Measurements from ENCODE around the gene IL23R. TPM values are rescaled to one million over a fixed set of nuclear protein-coding genes. Genes with fewer than 3 reads are reported as not detected.

The IL23R gene
- total RNA-seq, 2 experiments from 2014 or later, result 0.23 TPM; not detected in 1

DNA sequence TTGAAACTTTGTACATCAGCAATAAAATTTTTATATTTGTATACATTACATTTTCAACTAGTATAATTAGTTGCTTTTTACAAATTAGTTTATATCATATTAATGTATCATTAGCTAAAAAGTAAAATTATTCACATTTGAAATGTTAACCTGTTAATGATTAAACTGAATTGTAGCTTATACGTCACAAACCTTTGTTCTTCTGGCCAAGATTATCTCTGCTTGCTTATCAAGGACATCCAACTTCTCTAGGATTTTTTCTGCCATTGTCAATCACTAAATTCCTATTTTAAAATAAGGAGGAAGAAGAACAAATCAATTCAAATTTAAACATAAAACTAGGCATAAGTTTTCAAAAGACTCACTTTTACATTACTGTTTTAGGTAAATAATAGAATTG is 39.3 kb upstream of the IL23R start:
- Histone ChIP-seq H3K4me2 (ENCODE audit: low read length) (no peak overlapping the region), H3K9me2 (ENCODE audit: insufficient read depth, low read length) (no peaks in the 10 kb centered on the region), H3K27ac (ENCODE audit: low read depth, low read length, poor library complexity, severe bottlenecking) (no peak overlapping the region), H3K79me2 (ENCODE audit: insufficient read depth, low read depth, low read length) (no peaks in the 10 kb centered on the region), H3K36me3 (ENCODE audit: insufficient read depth, low read length) (no peaks in the 10 kb centered on the region), H4K20me1 (ENCODE audit: insufficient read depth, low read length) (no peaks in the 10 kb centered on the region), H3K4me1 (ENCODE audit: insufficient read depth, low read length, poor library complexity, severe bottlenecking) (no peaks in the 10 kb centered on the region), H2AFZ (ENCODE audit: low read length) (no peak overlapping the region), H3K4me3 (ENCODE audit: low read depth, low read length, poor library complexity, severe bottlenecking) (no peak overlapping the region), H3K9me3 (ENCODE audit: low read length) (no peaks in the 10 kb centered on the region)
- POLR2A ChIA-PET, result interaction anchor here (0.8 to 1.6 kb wide), 6 partner anchors 9 to 154 kb away, joined by 3 to 7 read pairs (median 3); no protein-coding TSS in a partner anchor
- intact Hi-C loops (cut with micrococcal nuclease; ENCODE audit: unreplicated experiment), result no loop called here
- TF ChIP-seq EZH2phosphoT487 (IDR thresholded peaks at IDR 0.05; ENCODE audit: borderline replicate concordance, low read depth, low read length) (no peak), CTCF (conservative IDR thresholded peaks at IDR 0.05; ENCODE audit: low read length) (no peak)
- DNase-seq (ENCODE audit: low spot score), result no peak
- no TSS peak for BruUV-seq (replicated peaks)
- CTCF ChIA-PET (ENCODE audit: unreplicated experiment), result no interaction called here

DNA sequence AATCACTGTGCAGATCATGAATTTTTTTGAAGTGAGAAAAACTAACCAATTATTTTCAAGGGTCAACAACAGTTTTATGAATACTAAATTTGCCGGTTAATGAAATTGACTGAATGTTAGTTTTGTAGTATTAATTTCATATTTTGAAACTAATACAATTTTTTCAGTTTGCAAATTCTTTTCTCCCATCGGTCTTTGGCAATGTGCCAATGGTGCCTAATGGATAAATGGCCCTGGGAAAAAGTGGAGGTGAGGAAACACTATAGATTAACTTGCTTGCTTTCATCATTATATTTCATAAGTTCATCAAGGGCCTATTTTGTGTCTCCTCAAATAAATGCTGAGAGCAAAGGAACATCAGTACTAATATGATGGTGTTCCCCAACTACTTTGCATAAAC is 35.6 kb upstream of the IL23R start:
- no TSS peak for BruUV-seq (replicated peaks)
- ChIA-PET CTCF (ENCODE audit: unreplicated experiment) (no interaction called here), POLR2A (interaction anchor here (0.6 kb wide), 1 partner anchor 19 kb away, joined by 5 read pairs; no protein-coding TSS in a partner anchor)
- no peaks in the 10 kb centered on the region for H3K79me2 ChIP-seq (ENCODE audit: insufficient read depth, low read depth, low read length)
- no peaks in the 10 kb centered on the region for H3K9me3 ChIP-seq (ENCODE audit: low read length)
- no peak for DNase-seq (ENCODE audit: low spot score)
- no peaks in the 10 kb centered on the region for H3K36me3 ChIP-seq (ENCODE audit: insufficient read depth, low read length)
- no peaks in the 10 kb centered on the region for H4K20me1 ChIP-seq (ENCODE audit: insufficient read depth, low read length)
- H3K9me2 ChIP-seq (ENCODE audit: insufficient read depth, low read length), result no peaks in the 10 kb centered on the region
- intact Hi-C loops (cut with micrococcal nuclease; ENCODE audit: unreplicated experiment), result no loop called here
- no peak overlapping the region for H3K4me3 ChIP-seq (ENCODE audit: low read depth, low read length, poor library complexity, severe bottlenecking)
- H3K4me1 ChIP-seq (ENCODE audit: insufficient read depth, low read length, poor library complexity, severe bottlenecking), result no peaks in the 10 kb centered on the region
- H2AFZ ChIP-seq (ENCODE audit: low read length), result no peak overlapping the region
- no peak for TF ChIP-seq CTCF (conservative IDR thresholded peaks at IDR 0.05; ENCODE audit: low read length)
- no peak for TF ChIP-seq EZH2phosphoT487 (IDR thresholded peaks at IDR 0.05; ENCODE audit: borderline replicate concordance, low read depth, low read length)
- no peak overlapping the region for H3K27ac ChIP-seq (ENCODE audit: low read depth, low read length, poor library complexity, severe bottlenecking)
- no peak overlapping the region for H3K4me2 ChIP-seq (ENCODE audit: low read length)

DNA sequence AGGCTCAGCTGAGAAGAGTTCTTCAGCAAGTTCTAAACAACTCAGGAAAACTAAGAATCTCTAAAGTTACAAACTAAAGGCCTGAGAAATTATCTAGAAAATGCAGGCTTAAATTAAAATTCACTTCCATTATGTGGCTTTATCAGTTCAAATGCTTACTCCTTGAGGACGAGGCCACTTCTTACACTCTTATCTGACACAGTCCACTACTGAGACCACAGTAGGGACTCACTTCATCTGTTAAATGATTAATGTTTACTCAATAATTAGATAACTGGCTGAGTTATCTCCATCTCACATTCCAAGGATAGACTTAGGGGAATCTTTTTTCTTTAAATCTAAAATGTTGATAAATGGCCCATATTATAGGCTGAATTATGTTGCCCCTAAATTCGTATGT is 33.1 kb upstream of the IL23R start:
- Histone ChIP-seq H3K4me1 (ENCODE audit: insufficient read depth, low read length, poor library complexity, severe bottlenecking) (no peaks in the 10 kb centered on the region), H3K27ac (ENCODE audit: low read depth, low read length, poor library complexity, severe bottlenecking) (no peak overlapping the region), H4K20me1 (ENCODE audit: insufficient read depth, low read length) (no peaks in the 10 kb centered on the region), H2AFZ (ENCODE audit: low read length) (no peak overlapping the region), H3K4me2 (ENCODE audit: low read length) (no peak overlapping the region), H3K9me2 (ENCODE audit: insufficient read depth, low read length) (no peaks in the 10 kb centered on the region), H3K4me3 (ENCODE audit: low read depth, low read length, poor library complexity, severe bottlenecking) (no peak overlapping the region), H3K36me3 (ENCODE audit: insufficient read depth, low read length) (no peaks in the 10 kb centered on the region), H3K9me3 (ENCODE audit: low read length) (no peaks in the 10 kb centered on the region), H3K79me2 (ENCODE audit: insufficient read depth, low read depth, low read length) (no peaks in the 10 kb centered on the region)
- ChIA-PET POLR2A (no interaction called here), CTCF (ENCODE audit: unreplicated experiment) (no interaction called here)
- no TSS peak for BruUV-seq (replicated peaks)
- DNase-seq (ENCODE audit: low spot score), result no peak
- TF ChIP-seq CTCF (conservative IDR thresholded peaks at IDR 0.05; ENCODE audit: low read length) (no peak), EZH2phosphoT487 (IDR thresholded peaks at IDR 0.05; ENCODE audit: borderline replicate concordance, low read depth, low read length) (no peak)
- intact Hi-C loops (cut with micrococcal nuclease; ENCODE audit: unreplicated experiment), result no loop called here

Measured in OCI-LY7 (cell line).